ENCODE data around the gene CA11. TPM values are rescaled to one million over a fixed set of nuclear protein-coding genes. Genes with fewer than 3 reads are reported as not detected.

Gene CA11
- polyA plus RNA-seq, 1 of the 3 experiments (the other 2 are of a cell fraction): 13.1 TPM

GRCh38 chr19:48663667-48664066 lies 17.7 kb upstream of the CA11 start:
- H3K9ac ChIP-seq: no peak overlapping the region
- H4K20me1 ChIP-seq (ENCODE audit: insufficient read depth): no peaks in the 10 kb centered on the region
- no peaks in the 10 kb centered on the region for H3K36me3 ChIP-seq (replicated peaks in 1 of 2; ENCODE audit: control insufficient read depth in 1 of 2, insufficient read depth in 2 of 2, low read length in 1 of 2)
- H3K4me2 ChIP-seq: no peak overlapping the region
- no peaks in the 10 kb centered on the region for H3K79me2 ChIP-seq (ENCODE audit: insufficient read depth)
- H3K9me3 ChIP-seq: no peaks in the 10 kb centered on the region
- no peaks in the 10 kb centered on the region for H3F3A ChIP-seq (replicated peaks; ENCODE audit: insufficient read depth)
- no peaks in the 10 kb centered on the region for H3K27me3 ChIP-seq (ENCODE audit: insufficient read depth)
- no peak overlapping the region for H2AFZ ChIP-seq (ENCODE audit: low read depth)
- ChIA-PET CTCF (interaction anchor here (0.6 to 1.1 kb wide), 2 partner anchors 11 to 13 kb away, joined by 3 read pairs; no protein-coding TSS in a partner anchor), POLR2A (no interaction called here)
- no peak overlapping the region for H3K27ac ChIP-seq (ENCODE audit: low read depth in 2 of 2, low read length in 1 of 2)
- no peak overlapping the region for H3K4me3 ChIP-seq (ENCODE audit: low read depth in 2 of 2, low read length in 1 of 2)
- TF ChIP-seq RAD21 (IDR thresholded peaks at IDR 0.05; ENCODE audit: low read length) (no peak), REST (IDR thresholded peaks at IDR 0.05; ENCODE audit: low read depth, low read length) (no peak), NRF1 (IDR thresholded peaks at IDR 0.05; ENCODE audit: low read depth, low read length) (no peak), YY1 (IDR thresholded peaks at IDR 0.05; ENCODE audit: low read depth) (no peak), USF1 (IDR thresholded peaks at IDR 0.05; ENCODE audit: borderline replicate concordance, low read depth) (no peak), ZBTB33 (IDR thresholded peaks at IDR 0.05; ENCODE audit: borderline replicate concordance, low read depth) (no peak), GABPA (IDR thresholded peaks at IDR 0.05; ENCODE audit: low read depth) (no peak), USF2 (IDR thresholded peaks at IDR 0.05; ENCODE audit: borderline replicate concordance, low read depth, low read length) (no peak), MXI1 (IDR thresholded peaks at IDR 0.05; ENCODE audit: low read depth, low read length) (no peak), SIN3A (IDR thresholded peaks at IDR 0.05; ENCODE audit: borderline replicate concordance, low read depth, low read length) (no peak), CTCF (IDR thresholded peaks at IDR 0.05) (no peak), FOXJ3 (CRISPR knock-in tag; IDR thresholded peaks at IDR 0.05) (no peak), CHD2 (IDR thresholded peaks at IDR 0.05; ENCODE audit: low read length, partially characterized antibody) (no peak)
- peaks cover 0 to 2% of the 10 kb centered on the region in 2 experiments; a peak in 1 of 4 replicates for H3K4me1 ChIP-seq (ENCODE audit: control insufficient read depth in 1 of 2, insufficient read depth in 2 of 2, low read depth in 1 of 2, low read length in 1 of 2)
- DNase-seq: no peak
- 74% methylated on average over 4 of the region's 4 CpGs for WGBS (ENCODE audit: low lambda C conversion rate)
- no peaks in the 10 kb centered on the region for H3K9me2 ChIP-seq

Data from SK-N-SH (cell line).